GF-D8 (cell line): ENCODE results near the gene SHLD1.
"Not testable (repeated sequence)": the region's sequence is repeated elsewhere in the genome, so short reads cannot be mapped to it uniquely, and the experiment has no call there.

Experiments used
- DNase-seq: peaks from one replicate; lab custom pipeline; 2025; lab: John Stamatoyannopoulos, UW

Gene SHLD1, protein sequence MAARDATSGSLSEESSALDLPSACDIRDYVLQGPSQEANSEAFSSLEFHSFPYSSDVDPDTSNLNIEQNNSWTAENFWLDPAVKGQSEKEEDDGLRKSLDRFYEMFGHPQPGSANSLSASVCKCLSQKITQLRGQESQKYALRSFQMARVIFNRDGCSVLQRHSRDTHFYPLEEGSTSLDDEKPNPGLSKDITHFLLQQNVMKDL

DNA sequence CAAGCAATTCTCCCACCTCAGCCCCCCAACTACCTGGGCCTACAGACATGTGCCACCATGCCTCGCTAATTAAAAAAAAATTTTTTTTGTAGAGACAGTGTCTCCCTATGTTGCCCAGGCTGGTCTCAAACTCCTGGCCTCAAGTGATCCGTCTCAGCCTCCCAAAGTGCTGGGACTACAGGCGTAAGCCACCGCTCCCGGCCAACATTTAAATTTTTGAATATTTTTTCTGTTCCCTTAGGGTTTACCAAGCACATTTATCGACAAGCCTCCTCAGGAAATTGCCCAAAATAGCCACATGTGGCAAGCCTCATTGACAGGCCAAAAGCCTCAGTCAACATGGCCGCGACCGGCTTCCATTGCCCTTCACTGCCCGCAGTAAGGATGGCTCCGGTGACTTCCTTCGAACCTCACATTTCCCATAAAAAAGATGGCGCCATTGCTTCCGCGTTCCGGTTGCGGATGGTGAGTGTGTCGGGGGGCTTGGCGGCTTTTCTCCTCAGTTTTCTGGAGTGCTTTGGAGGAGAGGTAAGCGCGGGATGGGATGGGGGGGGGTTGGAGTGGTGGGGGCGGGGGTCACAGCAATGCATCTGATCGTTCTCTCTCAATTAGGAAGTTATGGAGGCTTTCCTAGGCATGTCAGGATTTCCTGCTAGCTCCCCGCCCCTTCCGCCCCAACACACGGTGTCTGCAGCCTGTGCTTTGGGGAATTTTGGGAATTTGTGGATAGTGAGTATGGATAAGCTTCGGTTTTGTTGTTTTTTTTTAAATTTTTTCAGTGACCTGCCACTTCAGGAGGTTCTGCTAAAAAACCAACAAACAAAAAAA lies at the start of gene SHLD1:
Gene SHLD1, plus strand, starts transcription at position 450 of the 828 bp plus-strand sequence. CDS start 22,465 bp downstream, outside the sequence.
- peak; percentile 75 for DNase-seq

DNA sequence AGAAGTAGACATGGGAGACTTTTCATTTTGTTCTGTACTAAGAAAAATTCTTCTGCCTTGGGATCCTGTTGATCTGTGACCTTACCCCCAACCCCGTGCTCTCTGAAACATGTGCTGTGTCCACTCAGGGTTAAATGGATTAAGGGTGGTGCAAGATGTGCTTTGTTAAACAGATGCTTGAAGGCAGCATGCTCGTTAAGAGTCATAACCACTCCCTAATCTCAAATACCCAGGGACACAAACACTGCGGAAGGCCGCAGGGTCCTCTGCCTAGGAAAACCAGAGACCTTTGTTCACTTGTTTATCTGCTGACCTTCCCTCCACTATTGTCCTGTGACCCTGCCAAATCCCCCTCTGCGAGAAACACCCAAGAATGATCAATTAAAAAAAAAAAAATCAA lies 47.9 kb upstream of the SHLD1 start:
- DNase-seq, result not testable (repeated sequence)

- no peak for DNase-seq
These were observed 46.5 kb upstream of the SHLD1 start for GRCh38 chr20:5703681-5704101.

DNA sequence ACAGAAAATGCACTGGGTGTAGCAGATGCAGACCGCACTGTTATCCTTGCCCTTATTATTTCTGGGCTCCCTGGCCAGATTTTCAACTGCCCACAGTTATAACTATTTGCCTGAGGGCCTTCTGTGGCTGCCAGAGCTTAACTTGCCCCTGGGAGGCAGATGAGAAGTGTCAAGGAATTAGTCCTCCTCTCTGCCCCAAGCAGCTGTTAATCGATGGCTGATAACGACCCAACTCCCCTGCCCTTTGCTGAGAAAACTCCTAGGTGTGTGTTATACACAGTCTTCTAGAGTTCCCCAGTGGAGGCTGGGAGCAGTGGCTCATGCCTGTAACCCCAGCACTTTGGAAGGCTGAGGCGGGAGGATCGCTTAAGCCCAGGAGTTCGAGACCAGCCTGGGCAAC lies 44.4 kb upstream of the SHLD1 start:
- DNase-seq, result no peak

- DNase-seq, result no peak
These were observed 43.4 kb upstream of the SHLD1 start for GRCh38 chr20:5706797-5707196.

- DNase-seq, result no peak
These were observed 39.6 kb upstream of the SHLD1 start for GRCh38 chr20:5710551-5710950.

GRCh38 chr20:5714261-5715041 lies 35.8 kb upstream of the SHLD1 start:
- DNase-seq, result peak; percentile 6

DNA sequence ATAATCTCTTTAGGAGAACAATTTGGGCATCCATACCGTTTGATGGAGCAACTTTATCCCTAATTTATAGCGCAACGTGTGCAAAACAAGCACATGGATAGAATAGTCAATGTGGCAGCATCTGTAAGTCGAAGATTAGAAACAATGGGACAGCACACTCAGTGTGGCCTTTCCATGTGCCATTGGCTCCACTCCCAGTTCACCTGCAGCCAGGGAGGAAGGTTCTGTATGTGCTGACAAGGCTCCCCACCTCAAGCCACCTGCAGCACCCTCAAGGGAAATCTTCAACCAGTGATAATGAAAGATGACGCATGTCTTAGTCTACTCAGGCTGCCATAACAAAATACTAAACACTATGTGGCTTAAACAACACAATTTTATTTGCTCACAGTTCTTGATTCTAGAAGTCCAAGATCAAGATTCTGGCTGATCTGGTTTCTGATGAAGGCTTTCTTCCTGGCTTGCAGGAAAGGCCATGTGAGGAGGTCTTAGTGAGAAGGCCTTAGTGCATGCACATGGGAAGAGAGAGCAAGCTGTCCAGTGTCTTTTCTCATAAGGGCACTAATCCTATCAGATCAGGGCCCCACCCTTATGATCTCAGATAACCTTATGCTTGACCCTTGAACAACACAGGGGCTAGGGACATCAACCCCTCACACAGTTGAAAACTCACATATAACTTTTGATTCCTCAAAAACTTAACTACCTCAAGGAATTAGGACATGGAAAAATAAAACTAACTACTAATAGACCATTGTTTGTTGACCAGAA lies 34.9 kb upstream of the SHLD1 start:
- no peak for DNase-seq

DNA sequence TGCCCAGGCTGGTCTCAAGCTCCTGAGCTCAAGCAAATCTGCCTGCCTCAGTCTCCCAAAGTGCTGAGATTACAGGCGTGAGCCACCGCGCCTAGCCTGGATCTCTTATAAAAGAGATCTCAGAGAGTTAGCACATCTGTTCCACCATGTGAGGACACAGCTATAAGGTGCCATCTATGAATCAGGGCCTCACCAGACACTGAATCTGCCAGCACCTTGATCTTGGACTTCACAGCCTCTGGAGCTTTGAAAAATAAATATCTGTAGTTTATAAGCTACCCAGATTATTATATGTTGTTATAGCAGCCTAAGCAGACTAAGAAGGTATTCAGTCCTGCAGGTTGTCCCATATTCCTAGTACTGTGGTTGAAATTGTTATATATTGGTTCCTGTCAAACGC lies 33.2 kb upstream of the SHLD1 start:
- no peak for DNase-seq

GRCh38 chr20:5718896-5719595 lies 31.2 kb upstream of the SHLD1 start:
- no peak for DNase-seq

GRCh38 chr20:5719861-5720403 lies 30.3 kb upstream of the SHLD1 start:
- DNase-seq, result no peak

GRCh38 chr20:5720696-5721095 lies 29.5 kb upstream of the SHLD1 start:
- DNase-seq, result no peak

DNA sequence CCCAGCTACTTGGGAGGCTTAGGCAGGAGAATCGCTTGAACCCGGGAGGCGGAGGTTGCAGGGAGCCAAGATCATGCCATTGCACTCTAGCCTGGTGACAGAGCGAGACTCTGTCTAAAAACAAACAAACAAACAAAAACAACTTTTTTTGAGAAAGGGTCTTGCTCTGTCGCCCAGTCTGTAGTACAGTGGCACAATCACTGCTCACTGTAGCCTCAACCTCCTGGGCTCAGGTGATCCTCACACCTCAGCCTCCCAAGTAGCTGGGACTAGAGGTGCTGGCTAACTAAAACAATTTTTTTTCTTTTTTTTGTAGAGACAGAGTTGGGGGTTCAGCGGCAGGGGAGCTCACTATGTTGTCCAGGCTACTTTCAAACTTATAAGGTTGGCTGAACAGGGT lies 28.8 kb upstream of the SHLD1 start:
- not testable (repeated sequence) for DNase-seq

DNA sequence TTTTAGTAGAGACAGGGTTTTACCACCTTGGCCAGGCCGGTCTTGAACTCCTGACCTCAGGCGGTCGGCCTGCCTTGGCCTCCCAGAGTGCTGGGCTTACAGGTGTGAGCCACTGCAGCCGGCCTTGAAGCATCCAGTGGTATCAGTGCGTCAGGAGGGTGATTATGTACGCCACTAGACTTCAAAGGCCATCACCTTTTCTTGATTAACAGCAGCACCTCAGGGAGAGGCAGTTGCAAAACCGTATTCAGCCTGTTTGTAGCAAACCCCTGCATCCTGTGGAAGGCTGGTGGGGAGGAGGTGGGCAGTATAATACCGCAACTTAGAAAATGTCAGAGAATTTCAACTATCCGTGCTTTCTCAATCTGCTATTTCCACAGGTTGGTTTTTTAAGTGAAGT lies 27.3 kb upstream of the SHLD1 start:
- no peak for DNase-seq

GRCh38 chr20:5725183-5725463 lies 25.1 kb upstream of the SHLD1 start:
- DNase-seq, result not testable (repeated sequence)

DNA sequence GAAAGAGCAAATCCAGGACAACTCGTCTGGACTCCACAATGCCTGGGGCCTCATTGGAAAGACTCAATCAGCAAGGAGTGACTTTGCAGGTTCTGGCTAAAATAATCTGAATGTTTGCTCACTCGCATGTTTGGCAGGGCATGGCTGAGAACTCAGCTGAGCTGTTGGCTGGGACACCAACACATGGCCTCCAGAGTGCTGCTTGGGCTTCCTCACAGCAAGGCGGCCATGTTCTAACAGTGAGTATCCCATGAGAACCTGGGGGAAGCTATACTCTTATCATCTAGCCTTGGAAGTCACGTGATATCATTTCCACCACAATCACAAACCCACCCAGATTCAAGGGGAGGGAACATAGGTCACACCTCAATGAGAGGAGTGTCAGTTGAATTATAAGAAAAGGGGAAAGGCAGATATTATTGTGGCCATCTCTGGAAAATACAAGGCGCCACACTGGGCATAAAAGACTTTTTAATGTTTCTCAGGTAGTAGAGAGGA lies 23.1 kb upstream of the SHLD1 start:
- DNase-seq, result no peak

GRCh38 chr20:5729348-5729747 lies 20.9 kb upstream of the SHLD1 start:
- DNase-seq, result no peak

DNA sequence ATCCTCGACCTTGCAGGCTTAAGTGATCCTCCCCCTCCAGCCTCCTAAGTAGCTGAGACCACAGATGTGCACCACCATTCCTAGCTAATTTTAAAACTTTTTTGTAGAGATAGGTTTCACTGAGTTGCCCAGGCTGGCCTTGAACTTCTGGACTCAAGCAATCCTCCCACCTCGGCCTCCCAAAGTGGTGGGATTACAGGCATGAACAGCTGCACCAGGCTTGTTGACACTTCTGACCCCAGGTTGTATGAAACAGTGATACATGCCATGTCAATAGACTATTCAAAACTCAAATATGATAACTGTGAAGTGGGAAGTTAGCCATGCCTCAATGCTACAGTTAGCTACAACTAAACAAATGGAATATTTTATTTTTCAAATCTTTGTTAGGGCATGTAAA lies 20.1 kb upstream of the SHLD1 start:
- no peak for DNase-seq

- no peak for DNase-seq
These were observed 18.3 kb upstream of the SHLD1 start for GRCh38 chr20:5731753-5732366.

DNA sequence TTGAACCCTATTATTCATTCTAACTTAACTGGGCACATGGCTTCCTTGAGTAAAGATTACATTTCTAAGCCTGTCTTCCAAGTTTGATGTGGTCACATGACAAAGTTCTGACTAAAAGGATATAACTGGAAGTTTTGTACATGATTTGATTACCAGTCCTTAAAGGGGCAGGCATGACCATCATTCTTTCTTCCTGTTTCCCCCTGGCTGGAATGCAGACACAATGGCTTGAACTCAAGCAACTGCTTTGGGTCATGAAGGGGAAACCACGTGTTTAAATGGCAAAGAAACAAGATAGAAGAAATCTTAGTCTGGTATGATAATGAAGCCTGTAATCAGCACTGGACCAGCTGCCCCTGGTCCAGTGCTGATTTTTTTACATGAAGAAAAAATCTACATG lies 15.6 kb upstream of the SHLD1 start:
- no peak for DNase-seq
